Type B pancreatic cell (in vitro differentiated cells): ENCODE measurements around the gene GAREM2. TPM values are rescaled to one million over a fixed set of nuclear protein-coding genes. Genes with fewer than 3 reads are reported as not detected.

Experiments used
- DNase-seq: peaks from one replicate; pipeline ENCODE4 v3.0.0; 2021; ENCODE audit warnings: mixed read lengths; ENCODE audit not compliant: unreplicated experiment; ENCODE audit errors: extremely low spot score
- H3K27ac Mint-ChIP-seq: 2 replicates; pipeline ENCODE4 v1.8.0; 2021; ENCODE audit warnings: mild to moderate bottlenecking, mixed read lengths
- H3K27me3 Mint-ChIP-seq: 2 replicates; pipeline ENCODE4 v1.8.0; 2021; ENCODE audit warnings: mixed read lengths
- H3K36me3 Mint-ChIP-seq: 2 replicates; pipeline ENCODE4 v1.8.0; 2021; ENCODE audit warnings: mixed read lengths
- H3K4me1 Mint-ChIP-seq: one replicate; pipeline ENCODE4 v1.8.0; 2021; ENCODE audit warnings: mixed read lengths; ENCODE audit not compliant: unreplicated experiment
- H3K4me3 Mint-ChIP-seq: 2 replicates; pipeline ENCODE4 v1.8.0; 2021; ENCODE audit warnings: mild to moderate bottlenecking, mixed read lengths
- H3K9me3 Mint-ChIP-seq: 2 replicates; pipeline ENCODE4 v1.8.0; 2021; ENCODE audit warnings: mixed read lengths
- total RNA-seq: library from RNA; stranded (reverse); gene quantifications from 2 replicates; pipeline ENCODE4 v1.2.1, GENCODE V29; 2021; ENCODE audit warnings: low replicate concordance
- TF ChIP-seq, protein P1 (sequence below): fragments of 200-600 bp; sonication (generic); conservative IDR thresholded peaks from 2 replicates; pipeline ENCODE4 v1.5.0; 2021; ENCODE audit warnings: antibody characterized with exemption, mild to moderate bottlenecking

Gene GAREM2
- total RNA-seq, 1 donor from 2014 or later, result 16.9 TPM

DNA sequence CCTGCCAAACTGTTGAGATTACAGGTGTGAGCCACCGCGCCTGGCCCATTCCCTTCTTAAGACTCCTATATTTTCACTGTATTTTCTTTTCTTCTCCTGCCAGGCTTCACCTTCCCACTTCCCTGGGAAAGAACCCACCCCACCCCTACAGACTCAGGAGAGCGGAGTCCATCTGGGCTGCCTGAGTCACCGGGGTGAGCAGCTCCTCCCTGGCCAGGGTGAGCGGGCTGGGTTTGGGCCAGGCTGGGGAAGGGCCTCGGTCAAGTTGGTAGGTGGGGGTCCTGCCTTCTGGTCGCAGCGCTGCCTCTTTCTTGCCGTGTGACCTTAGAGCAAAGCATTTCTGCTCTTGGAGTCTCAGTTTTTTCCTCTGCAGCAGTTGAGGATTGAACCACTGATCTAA is 2.1 kb upstream of the GAREM2 start:
- TF ChIP-seq, protein P1, sequence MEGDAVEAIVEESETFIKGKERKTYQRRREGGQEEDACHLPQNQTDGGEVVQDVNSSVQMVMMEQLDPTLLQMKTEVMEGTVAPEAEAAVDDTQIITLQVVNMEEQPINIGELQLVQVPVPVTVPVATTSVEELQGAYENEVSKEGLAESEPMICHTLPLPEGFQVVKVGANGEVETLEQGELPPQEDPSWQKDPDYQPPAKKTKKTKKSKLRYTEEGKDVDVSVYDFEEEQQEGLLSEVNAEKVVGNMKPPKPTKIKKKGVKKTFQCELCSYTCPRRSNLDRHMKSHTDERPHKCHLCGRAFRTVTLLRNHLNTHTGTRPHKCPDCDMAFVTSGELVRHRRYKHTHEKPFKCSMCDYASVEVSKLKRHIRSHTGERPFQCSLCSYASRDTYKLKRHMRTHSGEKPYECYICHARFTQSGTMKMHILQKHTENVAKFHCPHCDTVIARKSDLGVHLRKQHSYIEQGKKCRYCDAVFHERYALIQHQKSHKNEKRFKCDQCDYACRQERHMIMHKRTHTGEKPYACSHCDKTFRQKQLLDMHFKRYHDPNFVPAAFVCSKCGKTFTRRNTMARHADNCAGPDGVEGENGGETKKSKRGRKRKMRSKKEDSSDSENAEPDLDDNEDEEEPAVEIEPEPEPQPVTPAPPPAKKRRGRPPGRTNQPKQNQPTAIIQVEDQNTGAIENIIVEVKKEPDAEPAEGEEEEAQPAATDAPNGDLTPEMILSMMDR, result no peak
- Mint-ChIP-seq H3K27me3 (peaks cover 24% of the 10 kb centered on the region), H3K4me1 (peaks cover 17% of the 10 kb centered on the region), H3K4me3 (peak overlapping the region; percentile 68), H3K9me3 (no peaks in the 10 kb centered on the region), H3K27ac (no peak overlapping the region), H3K36me3 (no peaks in the 10 kb centered on the region)
- DNase-seq, result no peak

DNA sequence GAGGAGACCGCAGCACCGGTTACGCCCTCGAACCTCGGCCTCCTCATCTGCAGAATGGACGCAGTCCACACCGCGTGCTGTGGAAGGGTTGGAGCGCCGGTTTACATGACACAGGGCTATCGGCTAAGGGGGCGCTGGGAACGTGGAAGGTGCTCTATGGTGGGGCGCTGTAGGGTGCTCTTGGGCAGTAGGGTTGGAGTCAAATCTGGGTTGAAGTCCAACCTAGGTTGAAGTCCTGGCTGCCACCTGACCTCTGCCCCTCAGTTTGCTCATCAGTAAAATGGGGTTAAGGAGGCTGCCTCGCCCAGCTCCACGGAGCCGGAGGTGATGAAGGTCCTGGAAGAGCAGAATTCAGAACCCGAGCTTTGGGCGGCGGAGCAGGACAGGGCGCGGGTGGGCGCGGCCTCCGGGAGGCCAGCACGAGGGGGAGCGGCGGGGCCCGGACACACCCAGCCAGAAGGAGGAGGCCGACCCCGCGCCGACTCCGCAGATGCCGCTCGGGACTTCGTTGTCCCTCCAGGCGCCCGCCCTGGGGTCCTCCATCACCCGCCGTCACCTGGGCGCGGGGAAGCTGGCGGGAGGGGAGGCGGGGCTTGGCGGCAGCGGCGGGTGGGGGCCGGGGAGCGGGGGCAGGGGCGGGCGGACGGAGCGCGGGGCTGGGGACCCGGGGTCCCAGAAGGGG is 558 bp upstream of the GAREM2 start:
- H3K27me3 Mint-ChIP-seq, result peaks cover 27% of the 10 kb centered on the region
- H3K4me3 Mint-ChIP-seq, result peak overlapping the region; percentile 88
- no peaks in the 10 kb centered on the region for H3K36me3 Mint-ChIP-seq
- H3K9me3 Mint-ChIP-seq, result no peaks in the 10 kb centered on the region
- H3K4me1 Mint-ChIP-seq, result peaks cover 22% of the 10 kb centered on the region
- TF ChIP-seq, protein P1, result no peak
- H3K27ac Mint-ChIP-seq, result no peak overlapping the region
- no peak for DNase-seq

DNA sequence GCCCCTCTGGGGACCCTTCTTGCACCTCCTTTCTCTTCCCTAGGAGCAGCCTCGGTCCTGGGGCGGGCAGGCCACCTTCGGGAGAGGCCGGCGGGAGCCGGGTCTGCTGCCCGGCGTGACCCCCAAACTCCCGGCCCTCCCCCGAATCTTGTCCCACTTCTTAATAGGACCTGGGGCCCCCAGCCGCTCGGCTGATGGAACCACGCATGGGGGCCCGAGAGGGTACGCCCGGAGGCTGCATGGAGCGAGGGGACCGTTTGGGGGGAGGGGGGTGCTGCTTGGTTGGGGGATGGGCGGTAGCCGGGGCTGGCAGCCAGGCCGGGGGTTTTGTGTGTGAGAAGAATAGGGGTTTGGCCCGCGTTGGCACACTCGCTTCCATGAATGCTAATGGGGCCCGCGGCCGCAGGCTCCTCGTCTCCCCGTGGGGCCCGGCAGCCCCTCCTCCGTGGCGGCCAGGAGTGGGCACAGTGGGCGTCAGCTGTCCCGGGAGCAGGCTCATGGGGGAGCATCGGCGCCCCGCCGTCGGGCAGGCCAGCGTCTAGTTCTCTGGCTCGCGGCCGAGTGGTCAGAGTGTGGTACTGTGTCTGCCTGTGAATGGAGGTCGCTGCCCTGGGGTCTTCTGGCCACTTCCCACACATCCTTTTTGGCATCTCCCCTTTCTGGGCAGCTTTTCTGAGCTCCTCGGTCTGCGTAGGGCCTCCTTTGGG is 1.0 kb downstream of the GAREM2 start:
- H3K27me3 Mint-ChIP-seq, result peaks cover 27% of the 10 kb centered on the region
- peaks cover 22% of the 10 kb centered on the region for H3K4me1 Mint-ChIP-seq
- no peaks in the 10 kb centered on the region for H3K36me3 Mint-ChIP-seq
- H3K4me3 Mint-ChIP-seq, result peak overlapping the region; percentile 84
- no peaks in the 10 kb centered on the region for H3K9me3 Mint-ChIP-seq
- no peak overlapping the region for H3K27ac Mint-ChIP-seq
- no peak for DNase-seq
- TF ChIP-seq, protein P1, result peak; percentile 41

DNA sequence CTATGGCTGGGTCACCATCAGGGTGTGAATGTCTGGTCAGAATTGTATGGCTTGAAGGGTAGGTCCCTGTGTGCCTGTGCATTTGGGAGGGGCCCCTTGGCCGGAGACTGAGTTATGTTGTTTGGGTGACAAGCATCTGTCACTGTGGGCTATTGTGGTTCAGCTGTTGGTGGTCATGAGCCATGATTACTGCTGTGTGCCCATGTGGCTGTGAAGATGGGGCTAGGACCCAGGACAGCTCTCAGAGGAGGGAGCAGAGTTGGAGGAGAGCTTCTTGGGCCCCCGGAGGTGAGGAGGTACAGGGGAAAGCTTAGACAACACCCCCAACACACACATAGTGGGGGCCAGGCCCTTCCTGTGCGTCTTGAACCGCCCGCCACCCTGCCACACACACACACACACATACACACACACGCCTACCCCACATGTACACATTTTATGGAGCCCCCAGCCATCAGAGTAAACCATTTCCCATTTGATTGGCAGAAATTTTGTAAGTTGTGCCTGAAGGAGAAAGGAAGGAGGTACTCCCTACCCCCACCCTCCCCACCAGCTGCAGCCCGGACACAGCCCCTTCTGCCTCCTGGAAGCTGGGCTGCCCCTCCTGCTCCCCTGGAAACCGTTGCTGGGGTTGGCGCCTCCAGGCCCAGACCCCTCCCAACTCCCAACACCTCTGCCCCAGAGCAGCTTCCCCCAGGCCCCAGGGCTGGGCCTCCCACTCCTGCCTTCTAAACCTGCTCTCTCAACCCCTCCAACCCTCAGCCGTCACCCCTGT is 2.0 kb downstream of the GAREM2 start:
- no peak for DNase-seq
- no peak overlapping the region for H3K27ac Mint-ChIP-seq
- H3K36me3 Mint-ChIP-seq, result no peaks in the 10 kb centered on the region
- no peaks in the 10 kb centered on the region for H3K9me3 Mint-ChIP-seq
- H3K27me3 Mint-ChIP-seq, result peaks cover 24% of the 10 kb centered on the region
- TF ChIP-seq, protein P1, result no peak
- peaks cover 20% of the 10 kb centered on the region for H3K4me1 Mint-ChIP-seq
- H3K4me3 Mint-ChIP-seq, result peak overlapping the region; percentile 84

DNA sequence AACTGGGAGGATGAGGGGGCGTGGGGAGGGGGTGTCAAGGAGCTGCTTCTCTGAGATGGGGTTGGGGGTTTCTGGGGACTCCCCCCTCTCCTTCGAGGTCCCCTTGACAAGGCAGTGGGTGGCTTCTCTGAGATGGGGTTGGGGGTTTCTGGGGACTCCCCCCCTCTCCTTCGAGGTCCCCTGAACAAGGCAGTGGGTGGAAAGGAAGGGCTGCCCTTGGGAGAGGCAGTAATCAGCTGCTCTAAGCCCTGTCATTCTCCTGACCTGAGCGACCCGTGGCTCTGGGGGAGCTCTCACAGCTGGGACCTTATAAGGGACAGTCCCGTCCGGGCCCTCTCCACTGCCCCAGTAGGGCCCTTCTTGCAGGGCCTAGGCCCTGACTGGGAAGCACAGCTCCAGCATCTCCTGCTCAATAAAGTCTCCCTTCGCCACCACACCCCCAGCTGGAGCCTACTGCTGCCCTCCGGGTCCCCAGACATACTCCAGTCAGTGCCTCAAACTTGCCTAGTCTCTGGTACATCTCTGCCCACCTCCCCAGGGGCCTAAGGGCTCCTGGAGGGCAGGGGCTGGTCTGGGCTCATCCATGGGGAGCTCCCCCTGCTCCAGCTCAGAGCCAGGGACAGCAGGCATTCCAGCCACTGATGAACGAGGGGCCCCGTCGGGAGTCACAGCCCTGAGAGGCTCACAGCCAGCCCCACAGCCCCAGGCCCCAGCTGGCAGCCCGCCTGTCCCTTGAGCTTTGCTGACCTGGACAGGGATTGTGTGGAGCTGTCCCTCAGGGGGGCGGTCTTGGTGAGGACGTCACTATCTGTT is 2.8 kb downstream of the GAREM2 start:
- no peaks in the 10 kb centered on the region for H3K9me3 Mint-ChIP-seq
- H3K4me3 Mint-ChIP-seq, result peak overlapping the region; percentile 67
- no peaks in the 10 kb centered on the region for H3K36me3 Mint-ChIP-seq
- no peak for DNase-seq
- peak overlapping the region; percentile 78 for H3K27ac Mint-ChIP-seq
- H3K4me1 Mint-ChIP-seq, result peaks cover 25% of the 10 kb centered on the region
- peaks cover 27% of the 10 kb centered on the region for H3K27me3 Mint-ChIP-seq
- TF ChIP-seq, protein P1, result no peak
